Prostate gland (tissue), 2 donors: ENCODE measurements around the gene COMT.

ENCODE experiments used
- CTCF ChIP-seq, 4 experiments: fragments of 200-600 bp in 2 of 4; fragments of 450-650 bp in 2 of 4; sonication (generic) in 2 of 4; IDR thresholded peaks; 1 replicate in 3 of 4; 2 replicates in 1 of 4; pipeline ENCODE4 v1.5.1; 2016 to 2019; ENCODE audit warnings: antibody characterized with exemption in 4 of 4, mild to moderate bottlenecking in 2 of 4, moderate library complexity in 2 of 4
- POLR2A ChIP-seq: fragments of 450-650 bp; IDR thresholded peaks from one replicate; pipeline ENCODE4 v1.6.1; 2016; ENCODE audit warnings: antibody characterized with exemption, mild to moderate bottlenecking
- POLR2AphosphoS5 ChIP-seq: sonication (generic); formaldehyde crosslinking; IDR thresholded peaks from one replicate; pipeline ENCODE4 v1.6.1; 2017; ENCODE audit warnings: antibody characterized with exemption

DNA sequence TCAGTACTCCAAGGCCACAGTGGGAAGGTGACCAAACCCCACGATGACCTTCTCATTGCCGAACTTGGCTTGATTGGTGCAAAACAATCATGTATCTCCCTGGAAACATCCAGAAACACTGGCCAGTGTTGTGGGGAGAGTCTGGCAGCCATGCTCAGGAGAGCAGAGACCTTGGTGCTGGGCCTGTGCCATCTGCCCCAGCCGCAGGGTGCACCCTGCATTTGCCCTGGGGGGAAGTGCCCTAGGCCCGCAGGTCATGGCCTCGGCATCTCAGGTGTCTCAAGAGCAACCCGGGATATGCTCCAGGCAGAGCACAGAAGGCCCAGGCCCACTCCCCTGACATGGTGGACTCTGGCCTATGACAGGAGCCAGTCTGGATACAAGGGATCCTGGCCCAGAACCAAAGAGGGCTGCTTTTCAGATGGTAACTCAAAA lies 51.4 kb downstream of the COMT start:
- TF ChIP-seq CTCF (IDR thresholded peaks at IDR 0.05) (no peak), POLR2A (no peak), POLR2AphosphoS5 (no peak)
